COLO829 (cell line): ENCODE data around the gene ASB10.

ENCODE experiments used
- DNase-seq: peaks from one replicate; pipeline ENCODE4 v3.0.0; 2012; ENCODE audit warnings: low spot score

Gene ASB10

GRCh38 chr7:151135866-151136843, 50.9 kb downstream of the ASB10 start:
- DNase-seq: no peak

- DNase-seq: no peak
These were observed 51.6 kb downstream of the ASB10 start for GRCh38 chr7:151135525-151135845.

- no peak for DNase-seq
These were observed 52.1 kb downstream of the ASB10 start for GRCh38 chr7:151134743-151135524.

- no peak for DNase-seq
These were observed 52.9 kb downstream of the ASB10 start for GRCh38 chr7:151133986-151134742.

GRCh38 chr7:151133266-151133985, 53.6 kb downstream of the ASB10 start:
- DNase-seq: no peak

- no peak for DNase-seq
These were observed 54.4 kb downstream of the ASB10 start for GRCh38 chr7:151132461-151133205.

- no peak for DNase-seq
These were observed 55.3 kb downstream of the ASB10 start for GRCh38 chr7:151131592-151132293.

- no peak for DNase-seq
These were observed 55.8 kb downstream of the ASB10 start for GRCh38 chr7:151131224-151131591.

- DNase-seq: no peak
These were observed 56.3 kb downstream of the ASB10 start for GRCh38 chr7:151130741-151131157.

- DNase-seq: no peak
These were observed 57.0 kb downstream of the ASB10 start for GRCh38 chr7:151129960-151130591.

- no peak for DNase-seq
These were observed 57.7 kb downstream of the ASB10 start for GRCh38 chr7:151129117-151129959.

GRCh38 chr7:151128716-151129115, 58.3 kb downstream of the ASB10 start:
- DNase-seq: no peak

GRCh38 chr7:151128144-151128543, 58.9 kb downstream of the ASB10 start:
- DNase-seq: no peak

GRCh38 chr7:151126491-151127137, 60.4 kb downstream of the ASB10 start:
- DNase-seq: no peak

- no peak for DNase-seq
These were observed 61.1 kb downstream of the ASB10 start for GRCh38 chr7:151125846-151126481.
